Liver (tissue), 9 donors: ENCODE measurements around the gene MAN2A2. TPM values are rescaled to one million over a fixed set of nuclear protein-coding genes. Genes with fewer than 3 reads are reported as not detected.

Experiments
- DNase-seq: peaks from one replicate; pipeline ENCODE4 v3.0.0-alpha.2; 2017; ENCODE audit warnings: low spot score
- H3K27ac ChIP-seq, 2 donors: one replicate each; pipeline ENCODE4 v1.7.0; 2013; ENCODE audit warnings: inconsistent platforms in 2 of 2, low read length in 2 of 2, control low read depth in 1 of 2, low read depth in 1 of 2, mild to moderate bottlenecking in 1 of 2
- H3K27me3 ChIP-seq, 4 donors: one replicate each; pipeline versions ENCODE4 v1.6.1 to v1.7.0; 2013; ENCODE audit warnings: low read length in 3 of 4, inconsistent platforms in 1 of 4, mild to moderate bottlenecking in 1 of 4, moderate library complexity in 1 of 4; ENCODE audit not compliant: control insufficient read depth in 4 of 4, insufficient read depth in 4 of 4
- H3K36me3 ChIP-seq, 4 donors: one replicate each; pipeline versions ENCODE4 v1.6.1 to v1.7.0; 2013; ENCODE audit warnings: low read length in 3 of 4, mild to moderate bottlenecking in 3 of 4, low read depth in 1 of 4, moderate library complexity in 1 of 4; ENCODE audit not compliant: control insufficient read depth in 4 of 4, insufficient read depth in 3 of 4
- H3K4me1 ChIP-seq, 4 donors: one replicate each; pipeline versions ENCODE4 v1.6.1 to v1.7.0; 2013; ENCODE audit warnings: low read length in 3 of 4, mild to moderate bottlenecking in 3 of 4, moderate library complexity in 1 of 4; ENCODE audit not compliant: control insufficient read depth in 4 of 4, insufficient read depth in 4 of 4
- H3K4me3 ChIP-seq, 3 donors: one replicate each; pipeline versions ENCODE4 v1.6.1 to v1.7.0; 2013; ENCODE audit warnings: low read length in 3 of 3, control low read depth in 1 of 3, low read depth in 1 of 3, mild to moderate bottlenecking in 1 of 3
- H3K9ac ChIP-seq, 2 donors: one replicate each; pipeline ENCODE4 v1.7.0; 2013; ENCODE audit warnings: low read length in 2 of 2, mild to moderate bottlenecking in 2 of 2, moderate library complexity in 2 of 2, control low read depth in 1 of 2, low read depth in 1 of 2
- H3K9me3 ChIP-seq, 4 donors: one replicate each; pipeline versions ENCODE4 v1.6.1 to v1.7.0; 2013; ENCODE audit warnings: low read length in 3 of 4; ENCODE audit not compliant: control insufficient read depth in 4 of 4
- ATF3 ChIP-seq: IDR thresholded peaks from 2 replicates; pipeline ENCODE4 v1.6.1; 2016; ENCODE audit warnings: antibody characterized with exemption
- EGR1 ChIP-seq, 2 donors: IDR thresholded peaks; 2 replicates each; pipeline ENCODE4 v1.6.1; 2016 to 2018; ENCODE audit warnings: antibody characterized with exemption in 2 of 2, low read depth in 2 of 2
- FOXA1 ChIP-seq: IDR thresholded peaks from 2 replicates; pipeline ENCODE4 v1.6.1; 2016; ENCODE audit warnings: antibody characterized with exemption
- FOXA2 ChIP-seq: IDR thresholded peaks from 2 replicates; pipeline ENCODE4 v1.6.1; 2016; ENCODE audit warnings: antibody characterized with exemption
- GABPA ChIP-seq, 2 donors: IDR thresholded peaks in 1 of 2; conservative IDR thresholded peaks in 1 of 2; 2 replicates each; pipeline ENCODE4 v1.6.1; 2016; ENCODE audit warnings: antibody characterized with exemption in 2 of 2, mild to moderate bottlenecking in 1 of 2, moderate library complexity in 1 of 2
- HNF4A ChIP-seq, 2 donors: conservative IDR thresholded peaks; 2 replicates each; pipeline ENCODE4 v1.6.1; 2016; ENCODE audit warnings: antibody characterized with exemption in 2 of 2, mild to moderate bottlenecking in 2 of 2
- HNF4G ChIP-seq: IDR thresholded peaks from 2 replicates; pipeline ENCODE4 v1.6.1; 2016; ENCODE audit warnings: antibody characterized with exemption
- JUND ChIP-seq, 2 donors: IDR thresholded peaks; 2 replicates each; pipeline ENCODE4 v1.6.1; 2016; ENCODE audit warnings: antibody characterized with exemption in 2 of 2
- NR2F2 ChIP-seq: IDR thresholded peaks from 2 replicates; pipeline ENCODE4 v1.6.1; 2016; ENCODE audit warnings: antibody characterized with exemption
- RAD21 ChIP-seq, 2 donors: IDR thresholded peaks; 2 replicates each; pipeline ENCODE4 v1.6.1; 2016; ENCODE audit warnings: antibody characterized with exemption in 2 of 2, mild to moderate bottlenecking in 2 of 2
- REST ChIP-seq: IDR thresholded peaks from 2 replicates; pipeline ENCODE4 v1.6.1; 2016; ENCODE audit warnings: antibody characterized with exemption, mild to moderate bottlenecking
- RXRA ChIP-seq, 2 donors: IDR thresholded peaks; 2 replicates each; pipeline ENCODE4 v1.6.1; 2017 to 2018; ENCODE audit warnings: antibody characterized with exemption in 2 of 2, mild to moderate bottlenecking in 1 of 2
- SP1 ChIP-seq: IDR thresholded peaks from 2 replicates; pipeline ENCODE4 v1.6.1; 2018; ENCODE audit warnings: antibody characterized with exemption, mild to moderate bottlenecking
- TAF1 ChIP-seq: conservative IDR thresholded peaks from 2 replicates; pipeline ENCODE4 v1.6.1; 2016; ENCODE audit warnings: antibody characterized with exemption, mild to moderate bottlenecking
- YY1 ChIP-seq: IDR thresholded peaks from 2 replicates; pipeline ENCODE4 v1.6.1; 2016; ENCODE audit warnings: antibody characterized with exemption, mild to moderate bottlenecking
- ZBTB33 ChIP-seq: IDR thresholded peaks from 2 replicates; pipeline ENCODE4 v1.6.1; 2016; ENCODE audit warnings: antibody characterized with exemption
- WGBS: extraction: QIAGEN DNeasy Blood & Tissue Kit; methylation state at CpG from one replicate; pipeline ENCODE4 v1.1.7; 2013; 5-methylcytosine and 5-hydroxymethylcytosine counted together
- polyA plus RNA-seq, 2 donors: library from polyadenylated mRNA; stranded (reverse) in 1 of 2; unstranded in 1 of 2; fragments of 200-250 nt in 1 of 2; fragments of >200 nt in 1 of 2; fragmentation: Nextera tagmentation in 1 of 2; extraction: Ambion mirVana in 1 of 2; gene quantifications; one replicate each; pipeline versions ENCODE4 v1.2.1 to v1.2.3, GENCODE V29; 2013 to 2015
- total RNA-seq, 2 donors: library from RNA; depleted of rRNA; stranded (reverse); fragments of >200 nt; gene quantifications; one replicate each; pipeline ENCODE4 v1.2.3, GENCODE V29; 2014
- TF ChIP-seq, protein P1 (sequence below): IDR thresholded peaks from 2 replicates; pipeline ENCODE4 v1.6.1; 2016; ENCODE audit warnings: antibody characterized with exemption
- TF ChIP-seq, protein P2 (sequence below): fragments of 150-350 bp; IDR thresholded peaks from 2 replicates; pipeline ENCODE4 v1.5.1; 2017; ENCODE audit warnings: improper control_type of control experiment, low read depth, low read length; ENCODE audit not compliant: missing input control
- donor health status: healthy.
- donor health status: healthy.
- donor health status: healthy.
- donor health status: healthy.
- donor health status: healthy.

Gene MAN2A2
- total and polyA plus RNA-seq, 4 donors, result 17.3 to 111 (median 50.9) TPM

DNA sequence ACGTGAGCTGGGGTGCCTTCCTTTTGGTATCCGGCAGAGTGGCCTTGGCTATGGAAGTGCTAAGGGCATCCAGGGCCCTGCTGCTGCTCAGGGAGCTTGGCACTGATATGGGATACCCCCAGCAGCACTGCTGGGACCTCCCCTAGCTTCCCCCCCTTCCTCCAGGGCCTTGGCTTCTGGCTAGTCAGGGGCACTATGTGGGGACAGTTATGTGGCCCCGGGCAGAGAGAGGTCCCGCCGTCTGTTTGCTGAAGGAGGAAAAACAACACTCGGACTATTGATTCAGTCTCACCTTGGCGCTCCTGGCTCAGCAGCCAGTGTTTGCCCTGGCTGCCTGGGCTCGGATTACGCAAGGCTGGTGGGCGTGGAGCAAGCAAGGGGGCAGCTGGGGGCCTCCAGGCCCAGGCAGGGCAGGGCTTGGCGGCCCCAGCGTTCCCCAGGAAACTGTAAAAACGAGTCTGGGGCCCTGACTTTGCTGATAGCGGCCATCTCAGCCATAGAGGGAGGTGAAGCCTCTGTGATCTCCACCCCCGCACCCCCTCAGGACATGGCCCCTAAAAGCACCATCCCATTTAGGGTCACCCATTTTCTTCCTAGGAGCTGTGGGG lies 29.0 kb upstream of the MAN2A2 start:
- no peak for TF ChIP-seq ZBTB33
- peak; percentile 81 for TF ChIP-seq SP1
- peak in 1 of 2 donors; percentile 61 for TF ChIP-seq JUND (IDR thresholded peaks at IDR 0.05)
- TF ChIP-seq, protein P1, sequence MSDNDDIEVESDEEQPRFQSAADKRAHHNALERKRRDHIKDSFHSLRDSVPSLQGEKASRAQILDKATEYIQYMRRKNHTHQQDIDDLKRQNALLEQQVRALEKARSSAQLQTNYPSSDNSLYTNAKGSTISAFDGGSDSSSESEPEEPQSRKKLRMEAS, result peak; percentile 81
- TF ChIP-seq YY1, result peak; percentile 76
- peak; percentile 74 for TF ChIP-seq TAF1
- TF ChIP-seq HNF4G, result no peak
- peak; percentile 38 for TF ChIP-seq NR2F2
- peak; percentile 70 for TF ChIP-seq FOXA2
- TF ChIP-seq, protein P2, sequence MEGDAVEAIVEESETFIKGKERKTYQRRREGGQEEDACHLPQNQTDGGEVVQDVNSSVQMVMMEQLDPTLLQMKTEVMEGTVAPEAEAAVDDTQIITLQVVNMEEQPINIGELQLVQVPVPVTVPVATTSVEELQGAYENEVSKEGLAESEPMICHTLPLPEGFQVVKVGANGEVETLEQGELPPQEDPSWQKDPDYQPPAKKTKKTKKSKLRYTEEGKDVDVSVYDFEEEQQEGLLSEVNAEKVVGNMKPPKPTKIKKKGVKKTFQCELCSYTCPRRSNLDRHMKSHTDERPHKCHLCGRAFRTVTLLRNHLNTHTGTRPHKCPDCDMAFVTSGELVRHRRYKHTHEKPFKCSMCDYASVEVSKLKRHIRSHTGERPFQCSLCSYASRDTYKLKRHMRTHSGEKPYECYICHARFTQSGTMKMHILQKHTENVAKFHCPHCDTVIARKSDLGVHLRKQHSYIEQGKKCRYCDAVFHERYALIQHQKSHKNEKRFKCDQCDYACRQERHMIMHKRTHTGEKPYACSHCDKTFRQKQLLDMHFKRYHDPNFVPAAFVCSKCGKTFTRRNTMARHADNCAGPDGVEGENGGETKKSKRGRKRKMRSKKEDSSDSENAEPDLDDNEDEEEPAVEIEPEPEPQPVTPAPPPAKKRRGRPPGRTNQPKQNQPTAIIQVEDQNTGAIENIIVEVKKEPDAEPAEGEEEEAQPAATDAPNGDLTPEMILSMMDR, result no peak
- TF ChIP-seq EGR1 (IDR thresholded peaks at IDR 0.05; ENCODE audit: low read depth in 2 of 2), result peak; percentile 10 to 85
- TF ChIP-seq RXRA (IDR thresholded peaks at IDR 0.05), result peak; percentile 80 to 90
- peak; percentile 83 for TF ChIP-seq REST
- no peak for TF ChIP-seq GABPA (IDR thresholded peaks at IDR 0.05 in 1 of 2, conservative IDR thresholded peaks at IDR 0.05 in 1 of 2)
- TF ChIP-seq FOXA1, result peak; percentile 58
- peak; percentile 73 to 85 for TF ChIP-seq HNF4A (conservative IDR thresholded peaks at IDR 0.05)
- peak; percentile 26 for TF ChIP-seq ATF3
- TF ChIP-seq RAD21 (IDR thresholded peaks at IDR 0.05), result peak; percentile 21 to 46
- 21% methylated on average over 15 of the region's 15 CpGs for WGBS
- Histone ChIP-seq H3K27ac (peak overlapping the region; percentile 88 to 90), H3K9me3 (no peaks in the 10 kb centered on the region), H3K4me3 (peak overlapping the region; percentile 49 to 94 (median 89)), H3K36me3 (peaks cover 20 to 29% (median 26%) of the 10 kb centered on the region in 4 donors), H3K9ac (peak overlapping the region in 1 of 2 donors; percentile 14), H3K4me1 (peaks cover 8 to 63% (median 43%) of the 10 kb centered on the region in 4 donors), H3K27me3 (no peaks in the 10 kb centered on the region)
- peak; percentile 82 for DNase-seq
